Measurements from ENCODE around the gene GJA5.

The GJA5 gene

DNA sequence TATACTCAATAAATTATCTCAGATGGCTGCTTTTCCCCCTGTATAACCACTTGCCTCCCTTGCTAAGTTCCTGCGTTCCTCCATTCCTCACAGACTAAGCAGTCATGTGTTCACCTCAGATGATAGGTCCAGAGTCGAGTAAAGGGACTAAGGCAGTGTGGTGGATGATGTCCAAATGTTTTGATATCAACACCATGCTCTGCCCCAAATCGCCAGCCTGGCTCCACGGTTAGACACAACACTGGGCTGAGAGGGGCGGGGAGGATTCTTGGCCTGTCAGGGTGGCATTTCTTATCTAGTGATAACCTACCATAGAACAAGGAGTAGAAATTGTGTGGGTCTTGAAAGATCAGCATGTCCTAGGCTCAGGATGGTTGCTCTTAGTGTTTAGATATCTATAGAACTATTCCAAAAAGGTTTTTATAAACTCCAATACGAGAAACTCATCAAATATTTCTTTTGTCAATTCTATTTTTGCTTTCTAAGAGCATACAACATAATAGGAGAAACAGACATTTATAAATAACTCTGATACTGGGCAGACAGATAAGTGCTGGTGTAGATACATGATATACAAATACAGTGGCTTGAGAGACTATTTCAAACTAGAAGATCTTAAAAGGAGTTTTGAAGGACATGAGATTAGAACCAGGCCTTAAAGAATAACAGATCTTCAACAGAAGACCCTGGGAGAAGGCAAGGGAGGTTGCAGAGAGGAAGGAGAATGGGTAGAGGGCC lies 21.5 kb downstream of the GJA5 start:
- Histone ChIP-seq H3K4me2 (ENCODE audit: low read depth, low read length, poor library complexity, severe bottlenecking) (no peak overlapping the region), H4K20me1 (ENCODE audit: low read depth, low read length) (no peaks in the 10 kb centered on the region), H2AFZ (ENCODE audit: low read depth, low read length, severe bottlenecking) (no peak overlapping the region), H3K4me3 (ENCODE audit: insufficient read depth, low read length, poor library complexity, severe bottlenecking) (no peak overlapping the region), H3K9ac (ENCODE audit: low read length) (no peak overlapping the region), H3K9me3 (ENCODE audit: insufficient read depth, low read length) (no peaks in the 10 kb centered on the region), H3K36me3 (ENCODE audit: low read length) (no peaks in the 10 kb centered on the region), H3K27me3 (ENCODE audit: low read length) (no peaks in the 10 kb centered on the region), H3K27ac (ENCODE audit: low read depth, low read length) (no peak overlapping the region), H3F3A (ENCODE audit: insufficient read depth) (no peaks in the 10 kb centered on the region), H3K9me2 (replicated peaks; ENCODE audit: insufficient read depth, low read length) (no peaks in the 10 kb centered on the region), H3K79me2 (ENCODE audit: insufficient read depth, low read length) (no peaks in the 10 kb centered on the region)
- no peak for TF ChIP-seq EZH2phosphoT487 (conservative IDR thresholded peaks at IDR 0.05; ENCODE audit: low read length)
- TF ChIP-seq, protein P1, sequence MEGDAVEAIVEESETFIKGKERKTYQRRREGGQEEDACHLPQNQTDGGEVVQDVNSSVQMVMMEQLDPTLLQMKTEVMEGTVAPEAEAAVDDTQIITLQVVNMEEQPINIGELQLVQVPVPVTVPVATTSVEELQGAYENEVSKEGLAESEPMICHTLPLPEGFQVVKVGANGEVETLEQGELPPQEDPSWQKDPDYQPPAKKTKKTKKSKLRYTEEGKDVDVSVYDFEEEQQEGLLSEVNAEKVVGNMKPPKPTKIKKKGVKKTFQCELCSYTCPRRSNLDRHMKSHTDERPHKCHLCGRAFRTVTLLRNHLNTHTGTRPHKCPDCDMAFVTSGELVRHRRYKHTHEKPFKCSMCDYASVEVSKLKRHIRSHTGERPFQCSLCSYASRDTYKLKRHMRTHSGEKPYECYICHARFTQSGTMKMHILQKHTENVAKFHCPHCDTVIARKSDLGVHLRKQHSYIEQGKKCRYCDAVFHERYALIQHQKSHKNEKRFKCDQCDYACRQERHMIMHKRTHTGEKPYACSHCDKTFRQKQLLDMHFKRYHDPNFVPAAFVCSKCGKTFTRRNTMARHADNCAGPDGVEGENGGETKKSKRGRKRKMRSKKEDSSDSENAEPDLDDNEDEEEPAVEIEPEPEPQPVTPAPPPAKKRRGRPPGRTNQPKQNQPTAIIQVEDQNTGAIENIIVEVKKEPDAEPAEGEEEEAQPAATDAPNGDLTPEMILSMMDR (IDR thresholded peaks at IDR 0.05; ENCODE audit: insufficient read depth, low read length, poor library complexity, severe bottlenecking) = no peak

DNA sequence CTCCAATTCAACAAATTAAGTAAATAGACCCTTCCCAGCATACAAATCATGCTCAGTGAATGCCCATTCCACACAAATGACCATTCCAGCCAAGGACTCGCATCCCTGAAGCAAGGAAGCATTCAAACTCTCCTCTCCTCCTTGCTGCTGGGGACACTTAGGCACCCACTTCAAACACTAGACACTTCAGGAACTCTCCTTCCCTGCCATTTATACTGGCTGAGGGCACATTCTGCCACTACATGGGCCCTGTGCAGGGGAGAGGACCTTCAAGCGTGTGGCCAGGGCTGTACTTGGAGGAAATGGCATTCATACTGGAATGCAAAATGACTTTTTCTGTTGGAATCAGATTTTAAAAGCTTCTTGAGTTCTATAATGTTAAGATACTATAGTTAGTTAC lies 22.3 kb downstream of the GJA5 start:
- H3K79me2 ChIP-seq (ENCODE audit: insufficient read depth, low read length) = no peaks in the 10 kb centered on the region
- no peaks in the 10 kb centered on the region for H3K9me3 ChIP-seq (ENCODE audit: insufficient read depth, low read length)
- no peak overlapping the region for H3K4me2 ChIP-seq (ENCODE audit: low read depth, low read length, poor library complexity, severe bottlenecking)
- H3K27ac ChIP-seq (ENCODE audit: low read depth, low read length) = no peak overlapping the region
- H3K36me3 ChIP-seq (ENCODE audit: low read length) = no peaks in the 10 kb centered on the region
- TF ChIP-seq, protein P1 (IDR thresholded peaks at IDR 0.05; ENCODE audit: insufficient read depth, low read length, poor library complexity, severe bottlenecking) = no peak
- TF ChIP-seq EZH2phosphoT487 (conservative IDR thresholded peaks at IDR 0.05; ENCODE audit: low read length) = no peak
- no peak overlapping the region for H3K9ac ChIP-seq (ENCODE audit: low read length)
- H3F3A ChIP-seq (ENCODE audit: insufficient read depth) = no peaks in the 10 kb centered on the region
- no peak overlapping the region for H2AFZ ChIP-seq (ENCODE audit: low read depth, low read length, severe bottlenecking)
- H3K9me2 ChIP-seq (replicated peaks; ENCODE audit: insufficient read depth, low read length) = no peaks in the 10 kb centered on the region
- no peaks in the 10 kb centered on the region for H4K20me1 ChIP-seq (ENCODE audit: low read depth, low read length)
- no peaks in the 10 kb centered on the region for H3K27me3 ChIP-seq (ENCODE audit: low read length)
- no peak overlapping the region for H3K4me3 ChIP-seq (ENCODE audit: insufficient read depth, low read length, poor library complexity, severe bottlenecking)

DNA sequence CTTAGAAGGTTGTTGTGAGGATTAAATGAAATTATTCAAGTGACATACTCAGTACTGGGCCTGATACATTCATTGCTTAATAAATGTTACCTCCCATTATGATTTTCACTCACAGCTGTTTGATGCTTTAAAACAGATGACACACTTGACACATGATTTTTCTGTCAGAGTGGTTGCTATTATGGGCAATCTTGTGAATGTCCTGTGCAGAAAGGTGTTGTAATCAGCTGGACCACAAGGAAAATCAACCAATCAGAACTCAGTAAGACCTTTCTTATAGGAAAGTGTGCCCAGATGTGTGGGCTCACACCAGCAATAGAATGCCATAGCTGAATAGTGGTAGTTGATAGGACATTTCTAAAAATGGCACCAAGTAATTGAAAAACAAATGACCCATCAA lies 23.5 kb downstream of the GJA5 start:
- TF ChIP-seq, protein P1 (IDR thresholded peaks at IDR 0.05; ENCODE audit: insufficient read depth, low read length, poor library complexity, severe bottlenecking) = no peak
- no peak for TF ChIP-seq EZH2phosphoT487 (conservative IDR thresholded peaks at IDR 0.05; ENCODE audit: low read length)
- Histone ChIP-seq H3K9ac (ENCODE audit: low read length) (no peak overlapping the region), H3K9me2 (replicated peaks; ENCODE audit: insufficient read depth, low read length) (no peaks in the 10 kb centered on the region), H3F3A (ENCODE audit: insufficient read depth) (no peaks in the 10 kb centered on the region), H2AFZ (ENCODE audit: low read depth, low read length, severe bottlenecking) (no peak overlapping the region), H3K79me2 (ENCODE audit: insufficient read depth, low read length) (no peaks in the 10 kb centered on the region), H3K4me3 (ENCODE audit: insufficient read depth, low read length, poor library complexity, severe bottlenecking) (no peak overlapping the region), H3K27ac (ENCODE audit: low read depth, low read length) (no peak overlapping the region), H3K27me3 (ENCODE audit: low read length) (no peaks in the 10 kb centered on the region), H3K4me2 (ENCODE audit: low read depth, low read length, poor library complexity, severe bottlenecking) (no peak overlapping the region), H3K36me3 (ENCODE audit: low read length) (no peaks in the 10 kb centered on the region), H4K20me1 (ENCODE audit: low read depth, low read length) (no peaks in the 10 kb centered on the region), H3K9me3 (ENCODE audit: insufficient read depth, low read length) (no peaks in the 10 kb centered on the region)
